Measurements from ENCODE around the gene U2AF1L4. TPM values are rescaled to one million over a fixed set of nuclear protein-coding genes. Genes with fewer than 3 reads are reported as not detected.

Gene U2AF1L4
- total and polyA plus RNA-seq, 2 of the 4 experiments (the other 2 are of a cell fraction) = 6.1 to 15.0 TPM

DNA sequence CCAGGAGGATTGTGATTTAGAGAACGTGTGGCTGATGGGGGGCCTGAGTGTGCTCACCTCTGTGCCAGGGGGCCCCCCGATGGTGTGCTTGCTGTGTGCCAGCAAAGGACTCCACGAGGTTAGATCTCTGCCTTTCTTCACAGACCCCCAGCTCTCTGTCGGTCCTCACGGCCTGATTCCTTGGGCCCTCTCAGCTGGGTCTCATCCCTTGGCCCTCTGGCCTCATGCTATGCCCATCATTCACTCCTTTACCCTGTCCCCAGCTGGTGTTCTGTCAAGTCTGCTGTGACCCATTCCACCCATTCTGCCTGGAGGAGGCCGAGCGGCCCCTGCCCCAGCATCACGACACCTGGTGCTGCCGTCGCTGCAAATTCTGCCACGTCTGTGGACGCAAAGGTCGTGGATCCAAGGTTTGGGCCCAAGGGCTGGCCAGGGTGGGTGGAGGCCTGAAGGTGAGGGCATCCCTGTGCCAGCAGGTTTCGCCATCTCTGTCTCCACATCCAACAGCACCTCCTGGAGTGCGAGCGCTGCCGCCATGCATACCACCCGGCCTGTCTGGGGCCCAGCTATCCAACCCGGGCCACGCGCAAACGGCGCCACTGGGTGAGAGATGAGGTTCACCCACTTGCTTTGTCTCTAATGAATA lies 19.9 kb downstream of the U2AF1L4 start:
- no peak overlapping the region for H3K18ac ChIP-seq (ENCODE audit: low read depth, low read length)
- H2BK20ac ChIP-seq (ENCODE audit: low read depth, low read length) = no peak overlapping the region
- H3K9me1 ChIP-seq (ENCODE audit: insufficient read depth, low read length) = no peaks in the 10 kb centered on the region
- no peaks in the 10 kb centered on the region for H3K27me3 ChIP-seq (ENCODE audit: control insufficient read depth, insufficient read depth, low read length)
- H2BK15ac ChIP-seq (ENCODE audit: low read depth, low read length) = no peak overlapping the region
- H3K4me3 ChIP-seq (ENCODE audit: insufficient read depth, low read depth, low read length) = no peak overlapping the region
- no peak overlapping the region for H2AK5ac ChIP-seq (ENCODE audit: low read depth, low read length)
- H4K20me1 ChIP-seq (ENCODE audit: insufficient read depth, low read length) = peaks cover 18% of the 10 kb centered on the region
- H4K5ac ChIP-seq (ENCODE audit: low read depth, low read length) = no peak overlapping the region
- no peaks in the 10 kb centered on the region for H3K4me1 ChIP-seq (ENCODE audit: control insufficient read depth, insufficient read depth, low read length)
- no peak overlapping the region for H3K23ac ChIP-seq (ENCODE audit: low read depth, low read length)
- 93% methylated on average over 5 of the region's 23 CpGs; no CpG with 5 or more reads in 1 of the 2 experiments for WGBS, 2 experiments (ENCODE audit: extremely low coverage in 2 of 2, insufficient read length in 1 of 2)
- H3K9me3 ChIP-seq (ENCODE audit: control insufficient read depth, insufficient read depth, low read length) = no peaks in the 10 kb centered on the region
- dilution Hi-C loops (cut with HindIII; ENCODE audit: low sequenced_read_pairs, unreplicated experiment) (no loop called here), intact Hi-C loops (cut with micrococcal nuclease) (no loop called here), in situ Hi-C loops (cut with MboI; ENCODE audit: low sequenced_read_pairs) (no loop called here)
- TF ChIP-seq RAD21 (IDR thresholded peaks at IDR 0.05; ENCODE audit: low read length) (no peak), SMC3 (IDR thresholded peaks at IDR 0.05; ENCODE audit: low read depth, low read length) (no peak), CEBPB (IDR thresholded peaks at IDR 0.05; ENCODE audit: low read depth, low read length) (no peak), MAZ (IDR thresholded peaks at IDR 0.05; ENCODE audit: borderline replicate concordance, low read depth, low read length) (no peak), MXI1 (IDR thresholded peaks at IDR 0.05; ENCODE audit: borderline replicate concordance, low read depth, low read length) (no peak), MAFK (IDR thresholded peaks at IDR 0.05; ENCODE audit: low read depth, low read length) (no peak), CHD1 (IDR thresholded peaks at IDR 0.05; ENCODE audit: low read depth, low read length) (no peak), FOS (IDR thresholded peaks at IDR 0.05; ENCODE audit: low read depth, low read length) (no peak), BHLHE40 (IDR thresholded peaks at IDR 0.05; ENCODE audit: low read depth, low read length) (no peak), RCOR1 (IDR thresholded peaks at IDR 0.05; ENCODE audit: insufficient replicate concordance, low read length) (no peak), NFE2L2 (IDR thresholded peaks at IDR 0.05; ENCODE audit: low read depth, low read length) (no peak), POLR2A (IDR thresholded peaks at IDR 0.05; ENCODE audit: low read depth, low read length) (no peak), RFX5 (IDR thresholded peaks at IDR 0.05; ENCODE audit: low read depth, low read length) (no peak)
- TF ChIP-seq, protein P1, sequence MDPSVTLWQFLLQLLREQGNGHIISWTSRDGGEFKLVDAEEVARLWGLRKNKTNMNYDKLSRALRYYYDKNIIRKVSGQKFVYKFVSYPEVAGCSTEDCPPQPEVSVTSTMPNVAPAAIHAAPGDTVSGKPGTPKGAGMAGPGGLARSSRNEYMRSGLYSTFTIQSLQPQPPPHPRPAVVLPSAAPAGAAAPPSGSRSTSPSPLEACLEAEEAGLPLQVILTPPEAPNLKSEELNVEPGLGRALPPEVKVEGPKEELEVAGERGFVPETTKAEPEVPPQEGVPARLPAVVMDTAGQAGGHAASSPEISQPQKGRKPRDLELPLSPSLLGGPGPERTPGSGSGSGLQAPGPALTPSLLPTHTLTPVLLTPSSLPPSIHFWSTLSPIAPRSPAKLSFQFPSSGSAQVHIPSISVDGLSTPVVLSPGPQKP (IDR thresholded peaks at IDR 0.05; ENCODE audit: borderline replicate concordance, low read depth, low read length) = no peak
- TF ChIP-seq, protein P2, sequence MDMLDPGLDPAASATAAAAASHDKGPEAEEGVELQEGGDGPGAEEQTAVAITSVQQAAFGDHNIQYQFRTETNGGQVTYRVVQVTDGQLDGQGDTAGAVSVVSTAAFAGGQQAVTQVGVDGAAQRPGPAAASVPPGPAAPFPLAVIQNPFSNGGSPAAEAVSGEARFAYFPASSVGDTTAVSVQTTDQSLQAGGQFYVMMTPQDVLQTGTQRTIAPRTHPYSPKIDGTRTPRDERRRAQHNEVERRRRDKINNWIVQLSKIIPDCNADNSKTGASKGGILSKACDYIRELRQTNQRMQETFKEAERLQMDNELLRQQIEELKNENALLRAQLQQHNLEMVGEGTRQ (IDR thresholded peaks at IDR 0.05; ENCODE audit: low read depth, low read length) = no peak
- TF ChIP-seq, protein P3, sequence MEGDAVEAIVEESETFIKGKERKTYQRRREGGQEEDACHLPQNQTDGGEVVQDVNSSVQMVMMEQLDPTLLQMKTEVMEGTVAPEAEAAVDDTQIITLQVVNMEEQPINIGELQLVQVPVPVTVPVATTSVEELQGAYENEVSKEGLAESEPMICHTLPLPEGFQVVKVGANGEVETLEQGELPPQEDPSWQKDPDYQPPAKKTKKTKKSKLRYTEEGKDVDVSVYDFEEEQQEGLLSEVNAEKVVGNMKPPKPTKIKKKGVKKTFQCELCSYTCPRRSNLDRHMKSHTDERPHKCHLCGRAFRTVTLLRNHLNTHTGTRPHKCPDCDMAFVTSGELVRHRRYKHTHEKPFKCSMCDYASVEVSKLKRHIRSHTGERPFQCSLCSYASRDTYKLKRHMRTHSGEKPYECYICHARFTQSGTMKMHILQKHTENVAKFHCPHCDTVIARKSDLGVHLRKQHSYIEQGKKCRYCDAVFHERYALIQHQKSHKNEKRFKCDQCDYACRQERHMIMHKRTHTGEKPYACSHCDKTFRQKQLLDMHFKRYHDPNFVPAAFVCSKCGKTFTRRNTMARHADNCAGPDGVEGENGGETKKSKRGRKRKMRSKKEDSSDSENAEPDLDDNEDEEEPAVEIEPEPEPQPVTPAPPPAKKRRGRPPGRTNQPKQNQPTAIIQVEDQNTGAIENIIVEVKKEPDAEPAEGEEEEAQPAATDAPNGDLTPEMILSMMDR (conservative IDR thresholded peaks at IDR 0.05; ENCODE audit: low read depth, low read length) = no peak
- no peak overlapping the region for H4K8ac ChIP-seq (ENCODE audit: low read depth in 2 of 2, low read length in 2 of 2)
- peaks cover 90% of the 10 kb centered on the region for H3K36me3 ChIP-seq (ENCODE audit: control insufficient read depth, insufficient read depth, low read length)
- DNase-seq (no peak), ATAC-seq (ENCODE audit: low read depth) (no peak)
- no peak overlapping the region for H4K91ac ChIP-seq (ENCODE audit: insufficient read depth, low read depth, low read length)
- H3K56ac ChIP-seq (ENCODE audit: extremely low read depth, insufficient read depth, low read length) = no peak overlapping the region
- H3K27ac ChIP-seq (ENCODE audit: insufficient read depth, low read length) = no peak overlapping the region
- H2AK9ac ChIP-seq (replicated peaks; ENCODE audit: low read depth, low read length, poor library complexity) = no peak overlapping the region
- ChIA-PET CTCF (no interaction called here), POLR2A (ENCODE audit: unreplicated experiment) (no interaction called here)
- H3K4ac ChIP-seq (ENCODE audit: low read depth, low read length) = no peak overlapping the region
- H2AFZ ChIP-seq (replicated peaks; ENCODE audit: low read length, poor library complexity) = no peak overlapping the region
- BruUV-seq (replicated peaks) = no TSS peak
- peaks cover 12 to 29% of the 10 kb centered on the region in 2 experiments; a peak in 3 of 4 replicates for H3K79me1 ChIP-seq (ENCODE audit: low read depth in 1 of 2, low read length in 2 of 2)
- H3K4me2 ChIP-seq (ENCODE audit: low read depth, low read length) = no peak overlapping the region
- H3K9ac ChIP-seq (ENCODE audit: low read depth, low read length) = no peak overlapping the region
- no peak overlapping the region for H3K14ac ChIP-seq (replicated peaks; ENCODE audit: low read depth, low read length)
- H2BK120ac ChIP-seq (ENCODE audit: low read depth, low read length) = no peak overlapping the region
- no peak overlapping the region for H2BK5ac ChIP-seq (ENCODE audit: low read depth, low read length, poor library complexity, severe bottlenecking)
